K562 (cell line): ENCODE measurements around the gene LITAF. TPM values are rescaled to one million over a fixed set of nuclear protein-coding genes. Genes with fewer than 3 reads are reported as not detected.

Experiments
- CXXC5 ChIP-seq: fragments of 250-450 bp; sonication (Bioruptor Pico); IDR thresholded peaks from 2 replicates; pipeline ENCODE4 v1.8.0; 2022; ENCODE audit warnings: inconsistent platforms, mild to moderate bottlenecking, moderate library complexity
- JUND ChIP-seq, 2 experiments: IDR thresholded peaks; 2 replicates in 1 of 2; 3 replicates in 1 of 2; pipeline ENCODE4 v1.6.1; 2011; ENCODE audit warnings: borderline replicate concordance in 2 of 2, low read depth in 2 of 2, low read length in 2 of 2, improper control_type of control experiment in 1 of 2, missing biosample characterization in 1 of 2, missing genetic modification characterization in 1 of 2, missing genetic modification reagents in 1 of 2
- MLLT1 ChIP-seq, 2 experiments: fragments of 450-650 bp; IDR thresholded peaks; 2 replicates each; pipeline ENCODE4 v1.6.1; 2016
- NRF1 ChIP-seq, 2 experiments: fragments of 450-650 bp; IDR thresholded peaks in 1 of 2; conservative IDR thresholded peaks in 1 of 2; 2 replicates each; pipeline ENCODE4 v1.6.1; 2014; ENCODE audit warnings: mild to moderate bottlenecking in 2 of 2
- PHB2 ChIP-seq: fragments of 450-650 bp; IDR thresholded peaks from 2 replicates; pipeline ENCODE4 v1.6.1; 2017; ENCODE audit warnings: low read depth
- RCOR1 ChIP-seq, 2 experiments: IDR thresholded peaks; 2 replicates each; pipeline ENCODE4 v1.6.1; 2012; ENCODE audit warnings: low read depth in 2 of 2, low read length in 2 of 2, borderline replicate concordance in 1 of 2, improper control_type of control experiment in 1 of 2
- SPI1 ChIP-seq: IDR thresholded peaks from 2 replicates; pipeline ENCODE4 v1.6.1; 2011; ENCODE audit warnings: low read depth, low read length, control low read depth, borderline replicate concordance
- STAT5A ChIP-seq: IDR thresholded peaks from 2 replicates; pipeline ENCODE4 v1.6.1; 2012; ENCODE audit warnings: low read length, inconsistent platforms, borderline replicate concordance
- TRIM24 ChIP-seq, 2 experiments: fragments of 450-650 bp; IDR thresholded peaks; 2 replicates each; pipeline ENCODE4 v1.6.1; 2016
- USF1 ChIP-seq: sonication (generic); formaldehyde crosslinking; IDR thresholded peaks from 2 replicates; pipeline ENCODE4 v1.9.0; 2022; ENCODE audit warnings: mild to moderate bottlenecking, missing genetic modification reagents
- USF2 ChIP-seq: sonication (generic); formaldehyde crosslinking; IDR thresholded peaks from 2 replicates; pipeline ENCODE4 v1.5.0; 2020; ENCODE audit warnings: missing genetic modification reagents
- ZBTB12 ChIP-seq: fragments of 250-450 bp; sonication (Bioruptor Pico); IDR thresholded peaks from 2 replicates; pipeline ENCODE4 v1.4.0; 2020
- ZBTB17 ChIP-seq: fragments of 450-650 bp; formaldehyde crosslinking; IDR thresholded peaks from 2 replicates; pipeline ENCODE4 v1.4.0; 2020; ENCODE audit warnings: mild to moderate bottlenecking
- ZBTB33 ChIP-seq: sonication (generic); formaldehyde crosslinking; IDR thresholded peaks from 2 replicates; pipeline ENCODE4 v1.8.1; 2023; ENCODE audit warnings: mild to moderate bottlenecking, missing genetic modification reagents
- ZFP36 ChIP-seq: fragments of 150-350 bp; IDR thresholded peaks from 2 replicates; pipeline ENCODE4 v1.6.1; 2018; ENCODE audit warnings: low read length, low read depth; ENCODE audit not compliant: partially characterized antibody
- ZNF143 ChIP-seq: sonication (generic); formaldehyde crosslinking; IDR thresholded peaks from 2 replicates; pipeline ENCODE4 v1.9.0; 2022; ENCODE audit warnings: mild to moderate bottlenecking, missing genetic modification reagents
- ZNF239 ChIP-seq: fragments of 250-450 bp; sonication (Bioruptor Pico); IDR thresholded peaks from 2 replicates; pipeline ENCODE4 v1.4.0; 2020; ENCODE audit warnings: mild to moderate bottlenecking
- ZNF589 ChIP-seq: fragments of 200-800 bp; sonication (Bioruptor generic); IDR thresholded peaks from 2 replicates; pipeline ENCODE4 v1.6.1; 2016; ENCODE audit warnings: low read depth, missing genetic modification characterization, missing compliant biosample characterization
- ZNF707 ChIP-seq: fragments of 250-450 bp; sonication (Bioruptor Pico); conservative IDR thresholded peaks from 2 replicates; pipeline ENCODE4 v1.8.0; 2022; ENCODE audit warnings: inconsistent platforms, mild to moderate bottlenecking, moderate library complexity
- ZNF766 ChIP-seq: fragments of 200-800 bp; sonication (Bioruptor generic); conservative IDR thresholded peaks from 2 replicates; pipeline ENCODE4 v1.6.1; 2016; ENCODE audit warnings: missing genetic modification characterization, missing compliant biosample characterization
- polyA plus RNA-seq, 8 experiments: library from polyadenylated mRNA; depleted of rRNA in 4 of 8; stranded (reverse) in 5 of 8; unstranded in 3 of 8; fragments of >200 nt; fragmentation: Nextera tagmentation in 2 of 8; fragmentation: Illumina TruSeq in 1 of 8; extraction: Ambion mirVana in 2 of 8; extraction: Trizol in 1 of 8; gene quantifications; 2 replicates each; pipeline versions ENCODE4 v1.2.1 to v1.2.3, GENCODE V29; 2011 to 2014; ENCODE audit warnings: inconsistent platforms in 1 of 8, missing spikeins in 1 of 8
- total RNA-seq, 7 experiments: library from RNA; depleted of rRNA in 6 of 7; stranded (reverse); fragments of >200 nt in 6 of 7; fragmentation: Illumina TruSeq in 2 of 7; extraction: Trizol in 2 of 7; gene quantifications; 2 replicates each; pipeline versions ENCODE4 v1.2.1 to v1.2.3, GENCODE V29; 2011 to 2021; ENCODE audit warnings: low replicate concordance in 1 of 7

Gene LITAF
- total and polyA plus RNA-seq, 9 of the 15 experiments (the other 6 are each of a cell fraction or from before 2014, with no cell fraction given): 4.1 to 17.8 (median 11.9) TPM

GRCh38 chr16:11611871-11612664 is 25.3 kb upstream of the LITAF start (continued):
- peak; percentile 41 for TF ChIP-seq USF2 (CRISPR knock-in tag)
- TF ChIP-seq JUND (IDR thresholded peaks at IDR 0.05; ENCODE audit: borderline replicate concordance, low read depth, low read length): peak; percentile 61; the same call in 1 of the 2 replicates
- peak; percentile 56; the same call in 1 of the 3 replicates for TF ChIP-seq JUND (tag; IDR thresholded peaks at IDR 0.05; ENCODE audit: borderline replicate concordance, low read depth, low read length)
- TF ChIP-seq ZBTB33 (CRISPR knock-in tag): peak; percentile 86
- TF ChIP-seq ZFP36: peak; percentile 17
- TF ChIP-seq ZNF143: no peak
- TF ChIP-seq MLLT1 (IDR thresholded peaks at IDR 0.05): peak in 1 of 2 experiments; percentile 92; a peak in 2 of 4 replicates
- TF ChIP-seq ZNF589: peak; percentile 81
- TF ChIP-seq ZBTB17 (CRISPR knock-in tag): 0 out of 2 replicates have a peak, but pooled peaks have one; percentile 19
- TF ChIP-seq ZNF239: peak; percentile 40; the same call in 1 of the 2 replicates
- 0 out of 2 replicates have a peak, but pooled peaks have one; percentile 6 for TF ChIP-seq ZNF707 (CRISPR knock-in tag)
- peak; percentile 15; the same call in 1 of the 2 replicates for TF ChIP-seq STAT5A
- peak; percentile 89 for TF ChIP-seq CXXC5 (CRISPR knock-in tag)
- TF ChIP-seq ZNF766 (CRISPR knock-in tag): peak; percentile 85; the same call in 1 of the 2 replicates
- 0 out of 2 replicates have a peak, but pooled peaks have one; percentile 25 for TF ChIP-seq ZBTB12 (CRISPR knock-in tag)
- TF ChIP-seq RCOR1 (IDR thresholded peaks at IDR 0.05; ENCODE audit: borderline replicate concordance in 1 of 2, low read depth in 2 of 2, low read length in 2 of 2): peak in 1 of 2 experiments; percentile 79; a peak in 2 of 4 replicates
- TF ChIP-seq USF1 (CRISPR knock-in tag): peak; percentile 79
- TF ChIP-seq SPI1: peak; percentile 50; the same call in 1 of the 2 replicates
- TF ChIP-seq PHB2: no peak
- TF ChIP-seq NRF1 (conservative IDR thresholded peaks at IDR 0.05 in 1 of 2, IDR thresholded peaks at IDR 0.05 in 1 of 2): 0 out of 4 replicates have a peak, but pooled peaks of 1 of the 2 experiments have one; percentile 7
- TF ChIP-seq TRIM24 (IDR thresholded peaks at IDR 0.05): peak in 1 of 2 experiments; percentile 57; a peak in 1 of 4 replicates
